ENCODE results near the gene MYRFL. TPM values are rescaled to one million over a fixed set of nuclear protein-coding genes. Genes with fewer than 3 reads are reported as not detected.

The MYRFL gene
- total RNA-seq, 1 experiment from 2014 or later: not detected

- H3K9me3 ChIP-seq (replicated peaks): no peaks in the 10 kb centered on the region
- no peak overlapping the region for H3K4me3 ChIP-seq
- H3K27ac ChIP-seq: no peak overlapping the region
- no peaks in the 10 kb centered on the region for H3K4me1 ChIP-seq (replicated peaks)
- DNase-seq (ENCODE audit: low read depth in 1 of 2, low spot score in 2 of 2): no peak
- no peaks in the 10 kb centered on the region for H3K36me3 ChIP-seq
- no peaks in the 10 kb centered on the region for H3K27me3 ChIP-seq (replicated peaks)
These were observed 174.5 kb downstream of the MYRFL start for GRCh38 chr12:69999561-69999960.

- Histone ChIP-seq H3K4me3 (no peak overlapping the region), H3K9me3 (replicated peaks) (no peaks in the 10 kb centered on the region), H3K36me3 (no peaks in the 10 kb centered on the region), H3K27ac (no peak overlapping the region), H3K27me3 (replicated peaks) (no peaks in the 10 kb centered on the region), H3K4me1 (replicated peaks) (no peaks in the 10 kb centered on the region)
- DNase-seq (ENCODE audit: low read depth in 1 of 2, low spot score in 2 of 2): no peak
These were observed 177.3 kb downstream of the MYRFL start for GRCh38 chr12:70002097-70002911.

- no peak overlapping the region for H3K4me3 ChIP-seq
- no peaks in the 10 kb centered on the region for H3K27me3 ChIP-seq (replicated peaks)
- no peaks in the 10 kb centered on the region for H3K9me3 ChIP-seq (replicated peaks)
- H3K27ac ChIP-seq: no peak overlapping the region
- no peaks in the 10 kb centered on the region for H3K4me1 ChIP-seq (replicated peaks)
- H3K36me3 ChIP-seq: no peaks in the 10 kb centered on the region
- DNase-seq (ENCODE audit: low read depth in 1 of 2, low spot score in 2 of 2): no peak
These were observed 177.9 kb downstream of the MYRFL start for GRCh38 chr12:70002912-70003255.

- no peaks in the 10 kb centered on the region for H3K27me3 ChIP-seq (replicated peaks)
- no peak overlapping the region for H3K4me3 ChIP-seq
- H3K36me3 ChIP-seq: no peaks in the 10 kb centered on the region
- H3K9me3 ChIP-seq (replicated peaks): no peaks in the 10 kb centered on the region; the same call in 1 of the 2 replicates
- no peak overlapping the region for H3K27ac ChIP-seq
- no peak for DNase-seq (ENCODE audit: low read depth in 1 of 2, low spot score in 2 of 2)
- no peaks in the 10 kb centered on the region for H3K4me1 ChIP-seq (replicated peaks)
These were observed 181.0 kb downstream of the MYRFL start for GRCh38 chr12:70005864-70006618.

GRCh38 chr12:70006619-70006973, 181.6 kb downstream of the MYRFL start:
- no peak for DNase-seq (ENCODE audit: low read depth in 1 of 2, low spot score in 2 of 2)
- no peaks in the 10 kb centered on the region for H3K27me3 ChIP-seq (replicated peaks)

GRCh38 chr12:70007687-70008086, 182.7 kb downstream of the MYRFL start:
- Histone ChIP-seq H3K27me3 (replicated peaks) (no peaks in the 10 kb centered on the region), H3K9me3 (replicated peaks) (no peaks in the 10 kb centered on the region; the same call in 1 of the 2 replicates), H3K4me1 (replicated peaks) (no peaks in the 10 kb centered on the region), H3K27ac (no peak overlapping the region), H3K36me3 (no peaks in the 10 kb centered on the region), H3K4me3 (no peak overlapping the region)
- DNase-seq (ENCODE audit: low read depth in 1 of 2, low spot score in 2 of 2): no peak

More at GRCh38 chr12:70006619-70006973, 181.6 kb downstream of the MYRFL start:
- Histone ChIP-seq H3K4me1 (replicated peaks) (no peaks in the 10 kb centered on the region), H3K36me3 (no peaks in the 10 kb centered on the region), H3K27ac (no peak overlapping the region), H3K4me3 (no peak overlapping the region), H3K9me3 (replicated peaks) (no peaks in the 10 kb centered on the region; the same call in 1 of the 2 replicates)

Other genes starting within 250 kb of the MYRFL start
- 365 and 382 TPM in 2 replicates for gene CCT2, start 239.8 kb upstream of the MYRFL start, total RNA-seq (2014; rRNA removed; shearing (Covaris generic))
- not detected in 2 replicates for gene LRRC10, start 214.3 kb upstream of the MYRFL start, total RNA-seq (2014; rRNA removed; shearing (Covaris generic))
- gene BEST3, start 125.9 kb upstream of the MYRFL start, total RNA-seq (2014; rRNA removed; shearing (Covaris generic)): not detected in 2 replicates
- 8.6 and 20.0 TPM in 2 replicates for gene RAB3IP, start 86.4 kb upstream of the MYRFL start, total RNA-seq (2014; rRNA removed; shearing (Covaris generic))